GM11168 (cell line): ENCODE results near the gene SLC37A2.
"Not testable (repeated sequence)": the region's sequence is repeated elsewhere in the genome, so short reads cannot be mapped to it uniquely, and the experiment has no call there.

ENCODE experiments used
- in situ Hi-C: fragments of 300-500 bp; cut with MboI; formaldehyde crosslinking; loops from one replicate; pipeline ENCODE4 v1.12.0; 2022; ENCODE audit warnings: low sequenced_read_pairs; ENCODE audit not compliant: unreplicated experiment

SLC37A2 gene

DNA sequence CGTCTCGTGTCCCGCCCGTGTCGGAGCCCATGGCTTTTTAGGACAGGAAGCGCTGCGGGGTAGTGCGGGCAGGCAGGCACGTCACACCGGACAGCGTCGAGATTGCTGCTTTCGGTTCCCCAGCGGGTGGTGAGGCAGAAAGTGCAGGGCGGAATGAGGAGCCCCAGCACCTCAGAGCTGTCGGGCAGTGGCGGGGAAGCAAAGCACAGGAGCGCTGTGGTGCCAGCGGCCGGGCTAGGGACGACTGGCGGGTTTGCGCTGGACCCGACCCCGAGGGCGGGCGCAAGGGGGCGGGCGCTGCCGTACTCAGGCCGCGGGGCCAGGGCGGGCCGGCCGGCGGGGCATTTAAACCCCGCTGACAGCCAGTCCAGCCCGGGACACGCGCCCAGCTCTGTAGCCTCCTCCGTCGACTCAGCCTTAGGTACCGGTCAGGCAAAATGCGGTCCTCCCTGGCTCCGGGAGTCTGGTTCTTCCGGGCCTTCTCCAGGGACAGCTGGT is at the start of gene SLC37A2:
TSS of gene SLC37A2 (plus strand) at position 375 of the 498 bp plus-strand sequence. CDS start at position 438, 63 bp downstream.
- in situ Hi-C loops: no loop called here

DNA sequence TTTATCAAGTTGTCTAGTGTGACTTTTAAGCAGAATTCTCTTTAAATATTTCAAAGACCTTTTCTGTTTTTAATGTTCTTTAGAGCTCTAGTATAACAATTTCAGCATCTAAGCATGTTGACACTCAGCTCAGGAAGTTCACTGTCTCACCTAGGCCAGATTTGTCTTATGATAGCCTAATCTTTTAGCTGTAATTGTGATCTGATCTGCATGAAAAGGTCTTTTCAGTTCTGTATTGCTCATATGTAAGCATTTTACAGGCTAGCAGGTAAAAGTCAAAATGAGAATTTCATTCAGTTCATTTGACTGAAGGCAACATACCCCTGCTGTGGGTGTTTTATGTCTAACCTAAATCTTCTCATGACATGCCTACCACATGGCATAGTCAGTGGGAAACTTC is 46.7 kb upstream of the SLC37A2 start:
- in situ Hi-C loops: no loop called here

DNA sequence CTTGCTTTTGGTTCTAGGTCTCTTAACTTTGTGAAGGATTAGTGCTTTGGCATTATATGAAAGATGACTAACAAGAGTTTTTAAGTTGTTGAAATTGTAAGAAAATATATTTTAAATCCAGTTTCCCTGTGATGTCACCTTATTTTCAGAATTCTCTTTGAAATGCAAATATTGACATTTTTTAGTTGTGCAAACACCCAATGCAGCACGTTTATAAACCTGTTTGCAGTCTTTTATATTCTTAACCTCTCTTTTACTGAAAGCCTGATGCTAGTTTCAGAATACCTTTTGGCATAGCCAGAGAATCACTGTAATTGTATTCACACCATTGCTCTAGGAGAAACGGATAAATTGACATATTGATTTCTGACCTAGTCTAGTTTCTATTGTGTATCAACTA is 42.8 kb upstream of the SLC37A2 start:
- in situ Hi-C loops: no loop called here

DNA sequence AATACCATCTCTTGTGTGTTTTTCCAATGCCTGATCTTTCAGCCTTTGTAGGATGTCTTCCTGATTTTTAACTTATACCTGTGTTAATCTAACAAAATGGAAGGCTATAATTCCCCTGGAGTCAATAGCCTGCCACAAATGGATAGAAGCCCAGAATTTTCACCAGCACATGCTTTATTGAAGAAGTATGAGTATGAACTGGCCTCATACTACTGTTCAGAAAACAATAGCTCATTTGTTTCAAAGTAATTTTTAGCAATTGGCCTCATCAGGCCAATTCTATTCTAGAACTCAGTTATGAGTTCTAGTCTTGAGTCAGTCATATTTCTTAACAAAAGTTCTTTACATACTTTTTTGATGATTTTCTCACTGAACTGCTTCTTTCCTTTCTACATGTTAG is 40.6 kb upstream of the SLC37A2 start:
- in situ Hi-C loops: no loop called here

DNA sequence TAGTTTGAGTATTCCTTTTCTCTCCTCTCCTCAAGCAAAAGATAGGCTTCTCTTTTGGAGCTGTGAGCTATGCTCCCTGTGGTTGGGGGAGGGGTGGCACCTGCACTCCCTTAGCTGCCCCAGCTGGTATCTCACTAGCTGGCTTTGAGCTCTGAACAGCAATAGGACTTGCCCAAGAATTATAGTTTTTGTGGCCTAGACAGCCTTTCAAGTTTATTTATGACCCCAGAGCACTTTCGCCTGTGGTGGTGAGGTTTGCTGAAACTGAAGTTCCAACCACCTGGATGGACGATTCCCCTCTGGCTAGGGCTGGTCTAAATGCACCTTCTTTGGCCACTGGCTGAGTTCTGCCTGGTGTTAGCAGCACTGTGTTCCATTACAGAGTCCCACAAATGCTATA is 37.1 kb upstream of the SLC37A2 start:
- in situ Hi-C loops: no loop called here

DNA sequence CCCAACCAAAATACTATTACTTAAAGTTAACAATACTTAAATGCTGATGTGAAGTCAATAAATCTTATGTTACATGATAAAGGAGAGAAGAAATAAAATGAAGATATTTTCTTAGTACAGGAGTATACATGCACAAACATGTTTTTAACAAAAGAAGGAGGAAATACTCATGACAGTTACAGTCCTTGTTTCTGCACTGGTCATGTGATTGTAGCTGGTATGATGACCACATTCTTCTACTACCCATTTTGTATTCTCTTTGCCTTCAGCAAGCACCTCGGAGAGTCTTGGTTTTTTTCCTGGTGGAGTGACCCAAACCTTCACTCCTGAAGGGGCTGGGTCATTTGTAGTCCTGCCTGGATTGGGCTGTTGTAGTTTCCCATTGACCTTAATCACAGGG is 33.7 kb upstream of the SLC37A2 start:
- in situ Hi-C loops: not testable (repeated sequence)

DNA sequence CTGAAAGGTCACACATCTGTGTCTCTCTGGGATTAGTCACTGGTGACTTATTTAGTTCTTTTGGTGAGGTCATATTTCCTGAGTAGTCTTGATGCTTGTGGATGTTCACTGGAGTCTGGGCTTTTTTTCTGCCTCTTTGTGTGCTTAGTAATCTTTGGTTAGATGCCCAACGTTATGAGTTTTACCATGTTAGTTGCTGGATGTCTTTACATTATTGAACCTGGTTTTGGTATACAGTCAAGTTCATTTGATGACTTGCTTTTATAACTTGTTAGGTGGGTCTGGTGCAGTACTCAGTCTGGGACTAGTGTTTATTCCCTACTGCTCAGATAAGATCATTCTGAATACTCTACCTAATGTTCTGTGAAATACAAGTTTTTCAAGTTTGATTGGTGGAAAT is 26.2 kb upstream of the SLC37A2 start:
- in situ Hi-C loops: no loop called here

DNA sequence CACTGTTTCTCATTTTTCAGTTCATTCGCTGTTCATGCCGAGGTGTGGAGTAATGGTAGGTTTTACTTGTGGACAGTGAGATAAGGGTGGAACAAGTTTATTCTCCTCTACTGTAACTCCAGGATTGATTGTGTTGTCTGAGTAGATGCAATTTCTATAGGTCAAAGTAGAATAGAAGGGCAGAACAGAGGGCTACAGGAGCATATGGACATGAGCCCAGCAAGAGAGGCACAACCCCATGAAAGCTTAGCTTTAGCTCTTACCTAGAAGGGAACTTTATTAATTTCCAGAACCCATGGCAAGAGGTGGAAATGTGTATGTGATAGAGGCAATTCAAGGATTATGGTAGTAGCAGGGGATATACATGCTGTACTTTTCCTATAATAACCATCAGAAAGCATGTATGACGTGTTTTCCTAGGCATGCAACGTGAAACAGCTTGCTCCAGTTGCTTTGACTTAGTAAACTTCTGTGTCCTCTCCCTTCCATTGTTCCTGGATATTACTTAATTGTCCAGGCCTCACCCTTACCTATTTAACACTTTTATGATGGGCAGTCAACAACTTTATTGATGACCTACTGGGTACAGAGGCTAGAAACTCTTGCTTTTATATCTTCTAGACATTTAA is 13.8 kb upstream of the SLC37A2 start:
- in situ Hi-C loops: no loop called here

DNA sequence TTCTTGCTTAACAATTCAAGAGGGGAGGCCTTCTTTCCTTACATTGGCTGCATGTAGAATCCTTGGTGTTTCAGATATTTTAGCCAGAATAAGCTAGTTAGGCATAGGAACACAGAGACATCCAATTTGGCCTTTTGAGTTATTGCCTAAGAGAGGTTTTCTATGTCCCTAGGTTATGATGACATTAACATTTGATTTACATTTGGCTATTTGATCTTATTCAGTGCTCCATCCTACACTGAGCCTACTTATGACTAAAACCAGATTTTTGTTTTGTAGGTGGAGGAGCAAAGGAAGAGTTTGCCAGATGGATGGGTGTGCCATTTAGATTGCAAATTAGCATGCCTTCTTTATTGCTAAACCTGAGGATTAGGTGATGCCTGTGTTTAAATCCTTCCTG is 11.1 kb upstream of the SLC37A2 start:
- in situ Hi-C loops: no loop called here

DNA sequence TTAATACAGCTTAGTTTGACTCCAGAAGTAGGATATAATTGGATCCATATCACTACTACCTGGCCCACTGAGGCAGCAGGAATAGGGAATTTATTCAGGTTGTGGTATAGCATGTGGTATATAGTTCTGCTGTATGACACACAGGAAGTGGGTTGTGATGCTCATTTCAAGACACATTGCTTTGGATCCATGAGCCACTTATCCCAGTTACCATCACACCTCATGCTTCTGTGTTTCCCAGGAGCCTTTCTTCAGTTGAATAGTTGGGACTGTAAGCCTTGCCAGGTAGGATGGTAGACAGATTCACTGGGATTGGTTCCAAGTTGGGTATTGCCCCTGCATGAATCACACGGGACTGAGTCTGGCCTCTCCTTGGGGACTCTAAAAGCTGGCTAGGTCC is 9.9 kb upstream of the SLC37A2 start:
- in situ Hi-C loops: no loop called here

DNA sequence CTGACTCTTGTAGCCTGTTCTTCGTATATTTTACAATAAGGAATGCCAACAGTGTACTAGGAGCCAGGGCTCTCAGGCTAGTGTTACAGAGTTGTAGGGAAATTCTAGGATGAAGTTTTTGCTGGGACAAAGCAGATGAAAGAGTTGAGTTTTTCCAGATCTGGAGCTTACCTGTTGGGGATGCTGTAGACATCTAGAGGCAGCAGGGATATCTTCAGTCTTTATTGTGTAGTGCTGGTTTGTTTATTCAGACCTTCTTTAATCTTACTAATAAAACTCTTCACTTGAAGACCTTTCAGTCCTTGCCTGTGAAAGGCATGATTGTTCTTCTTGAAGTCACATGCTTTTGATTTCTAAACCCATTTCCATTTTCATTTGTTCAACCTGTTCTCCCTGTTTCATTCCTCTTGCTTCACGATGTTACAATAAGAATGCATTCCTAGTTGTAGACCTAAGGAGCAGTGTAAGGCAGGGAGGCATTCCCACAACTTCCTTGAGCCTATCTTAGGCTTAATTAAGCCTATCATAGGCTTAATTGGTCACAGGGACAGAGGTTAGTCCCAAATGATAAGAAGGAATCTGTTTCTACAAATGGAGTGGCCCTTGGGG is 7.9 kb upstream of the SLC37A2 start:
- in situ Hi-C loops: no loop called here

DNA sequence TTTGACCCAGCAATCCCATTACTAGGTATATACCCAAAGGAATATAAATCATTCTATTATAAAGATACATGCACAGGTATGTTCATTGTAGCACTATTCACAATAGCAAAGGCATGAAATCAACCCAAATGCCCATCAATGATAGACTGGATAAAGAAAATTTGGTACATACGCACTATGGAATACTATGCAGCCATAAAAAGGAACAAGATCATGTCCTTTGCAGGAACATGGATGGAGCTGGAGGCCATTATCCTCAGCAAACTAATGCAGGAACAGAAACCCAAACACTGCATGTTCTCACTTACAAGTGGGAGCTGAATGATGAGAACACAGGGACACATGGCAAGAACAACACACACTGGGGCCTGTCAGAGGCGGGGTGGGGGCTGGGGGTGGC is 7.0 kb upstream of the SLC37A2 start:
- in situ Hi-C loops: not testable (repeated sequence)

DNA sequence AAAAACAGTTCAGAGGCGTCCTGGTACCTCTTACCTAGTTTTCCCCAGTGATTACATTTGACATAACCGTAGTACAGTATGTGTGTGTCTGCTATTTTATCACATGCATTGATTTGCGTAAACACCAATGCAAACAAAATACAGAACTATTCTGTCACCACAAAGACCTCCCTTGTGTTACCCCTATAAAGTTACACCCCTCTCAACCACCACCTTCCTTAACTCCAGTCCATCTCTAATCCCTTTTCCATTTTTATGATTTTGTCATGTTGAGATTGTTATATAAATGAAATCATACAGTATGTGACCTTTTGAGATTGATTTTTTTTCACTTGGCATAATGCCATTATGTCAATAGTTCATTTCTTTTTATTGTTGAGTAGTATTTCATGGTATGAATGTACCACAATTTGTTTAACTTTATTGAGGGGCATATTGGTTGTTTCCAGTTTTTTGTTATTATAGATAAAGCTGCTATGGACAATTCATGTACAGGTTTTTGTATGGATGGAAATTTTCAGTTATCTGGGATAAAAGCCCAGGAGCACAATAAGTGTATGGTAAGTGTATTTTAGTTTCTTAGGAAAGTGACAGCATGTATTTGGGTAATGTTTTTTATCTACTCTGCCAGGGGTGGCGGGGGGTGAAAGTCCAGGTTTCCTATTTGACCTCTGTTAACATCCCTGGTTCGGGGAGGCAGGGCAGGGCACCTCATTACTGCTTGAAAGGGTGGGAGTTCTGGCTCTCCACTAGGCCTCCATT is 6.0 kb upstream of the SLC37A2 start:
- in situ Hi-C loops: no loop called here

DNA sequence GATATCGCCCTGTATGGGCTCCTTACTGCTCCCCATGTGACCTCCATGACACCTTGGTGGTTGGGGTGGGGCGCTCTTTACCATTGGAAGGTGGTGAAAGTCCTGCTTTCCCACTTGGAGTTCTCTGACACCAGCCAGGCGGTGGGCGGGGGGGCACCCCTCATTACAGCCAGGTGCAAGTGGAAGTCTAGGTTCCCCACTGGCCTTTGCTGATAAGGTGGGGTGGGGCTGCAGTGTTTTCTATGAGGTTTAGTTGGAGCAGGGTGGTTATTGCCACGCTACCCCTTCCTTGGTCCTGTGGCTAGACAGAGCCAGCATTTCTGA is 5.5 kb upstream of the SLC37A2 start:
- in situ Hi-C loops: no loop called here

DNA sequence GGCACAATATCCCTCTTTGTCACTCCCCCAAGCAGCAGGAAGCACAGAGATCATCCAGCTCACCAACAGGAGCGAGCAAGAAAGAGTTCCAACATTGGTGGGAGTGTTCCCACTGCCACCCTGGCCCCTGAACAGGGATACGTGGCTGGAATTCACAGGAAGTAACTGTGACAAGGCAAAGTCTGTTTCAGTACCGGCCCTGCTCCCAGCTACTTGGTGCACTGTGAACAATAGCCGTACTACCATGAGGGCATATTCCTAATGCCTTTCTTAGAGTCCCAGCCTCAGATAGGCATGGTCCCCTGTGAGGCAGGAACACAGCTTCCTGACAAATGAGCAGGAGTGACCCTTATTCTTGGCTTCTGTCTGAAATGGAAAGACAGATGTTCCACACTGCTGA is 1.8 kb upstream of the SLC37A2 start:
- in situ Hi-C loops: no loop called here

DNA sequence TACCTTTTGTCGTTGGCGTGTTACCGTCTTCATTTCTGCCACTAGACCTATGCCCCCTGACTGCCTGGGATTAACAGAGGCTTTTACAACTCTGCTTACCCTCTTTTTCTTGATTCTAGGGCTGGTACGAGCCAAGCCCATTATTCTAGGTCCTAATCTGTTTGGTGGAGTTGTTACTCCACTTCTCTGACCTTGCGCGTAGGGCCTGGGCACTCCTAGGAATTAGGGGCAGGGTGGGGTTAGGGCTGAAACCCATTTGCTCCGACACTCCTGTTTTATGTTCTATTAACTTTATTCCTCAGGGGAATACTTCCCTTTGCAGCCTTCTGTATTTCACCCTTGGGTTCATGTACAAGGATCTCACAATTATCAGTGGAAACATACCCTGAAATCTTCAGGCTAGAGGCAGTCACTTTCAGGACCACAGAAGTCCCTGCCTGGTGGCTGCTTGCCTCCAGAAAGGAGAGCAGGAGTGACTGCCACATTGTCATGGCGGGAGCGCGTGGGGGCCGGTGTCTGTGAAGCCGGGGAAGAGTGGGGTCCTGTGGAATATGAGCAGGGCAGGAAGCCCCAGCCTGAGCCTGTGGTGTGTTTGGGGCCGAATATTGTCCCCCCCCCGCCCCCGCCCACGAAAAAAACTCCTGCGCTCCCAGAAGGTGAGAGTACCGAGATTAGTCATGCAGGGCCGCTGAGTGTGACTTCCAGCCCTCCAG is 731 bp upstream of the SLC37A2 start:
- in situ Hi-C loops: no loop called here

DNA sequence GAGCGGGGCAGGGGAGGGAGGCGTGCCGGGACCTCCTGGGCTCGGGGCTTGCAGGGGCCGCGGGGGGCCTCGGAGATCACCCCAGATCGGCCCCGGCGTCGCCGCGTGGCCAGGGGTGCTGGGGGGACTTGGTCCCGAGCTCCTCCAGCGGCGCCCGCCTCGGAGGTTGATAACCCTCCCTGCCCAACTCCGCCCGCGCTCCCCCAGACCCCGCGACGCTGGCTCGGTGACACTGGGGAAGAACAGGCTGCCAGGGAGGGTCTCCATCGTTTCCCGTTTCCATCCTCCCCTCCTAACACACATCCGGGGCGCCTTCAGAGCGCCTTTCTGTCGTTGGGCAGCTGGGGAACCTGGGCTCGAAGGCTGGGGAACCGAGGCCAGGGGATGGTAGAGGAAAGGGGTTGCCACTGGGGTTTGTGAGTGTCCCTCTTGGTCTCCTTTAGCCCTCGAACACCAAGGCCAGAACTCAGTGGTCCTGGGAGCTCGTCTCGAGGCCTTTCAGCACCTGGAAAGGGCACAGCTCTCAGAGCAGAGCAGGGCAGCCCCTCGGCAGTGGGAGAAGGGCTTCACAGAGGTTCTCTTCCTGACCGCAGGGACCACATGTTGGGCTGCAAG is 431 bp downstream of the SLC37A2 start:
- in situ Hi-C loops: no loop called here

DNA sequence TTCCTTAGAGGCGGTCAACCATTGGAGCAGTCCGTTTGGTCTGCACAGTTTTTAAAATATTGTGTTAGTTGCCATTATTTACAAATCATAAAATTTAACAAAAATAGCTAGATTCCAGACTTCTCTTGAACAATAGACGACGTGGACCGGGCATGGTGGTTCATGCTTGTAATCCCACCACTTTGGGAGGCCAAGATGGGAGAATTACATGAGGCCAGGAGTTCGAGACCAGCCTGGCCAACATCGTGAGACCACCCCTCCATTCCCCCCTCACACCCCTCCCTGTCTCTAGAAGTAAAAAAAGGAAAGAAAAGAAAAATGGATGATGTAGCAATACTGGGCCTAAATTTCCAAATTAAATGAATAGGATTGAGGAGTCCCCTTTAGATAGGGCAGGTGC is 965 bp downstream of the SLC37A2 start:
- in situ Hi-C loops: no loop called here

DNA sequence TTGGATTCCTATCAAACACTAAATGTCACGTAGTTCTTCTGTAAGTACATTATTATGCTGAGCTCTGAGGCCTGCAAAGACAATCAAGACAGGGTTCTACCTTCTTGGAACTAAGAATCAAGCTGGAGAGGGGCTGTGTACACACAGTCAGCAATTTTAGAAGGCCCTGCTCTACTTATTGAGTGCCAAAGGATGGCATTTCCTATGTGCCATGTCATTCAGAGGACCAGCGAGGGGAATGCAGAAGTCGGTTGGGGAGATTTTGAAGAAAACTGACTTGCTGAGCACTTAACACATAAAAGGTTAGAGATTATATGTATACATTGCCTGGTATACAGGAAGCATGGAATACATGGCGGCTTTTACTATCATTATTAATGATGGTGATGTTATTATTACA is 5.3 kb downstream of the SLC37A2 start:
- in situ Hi-C loops: no loop called here

DNA sequence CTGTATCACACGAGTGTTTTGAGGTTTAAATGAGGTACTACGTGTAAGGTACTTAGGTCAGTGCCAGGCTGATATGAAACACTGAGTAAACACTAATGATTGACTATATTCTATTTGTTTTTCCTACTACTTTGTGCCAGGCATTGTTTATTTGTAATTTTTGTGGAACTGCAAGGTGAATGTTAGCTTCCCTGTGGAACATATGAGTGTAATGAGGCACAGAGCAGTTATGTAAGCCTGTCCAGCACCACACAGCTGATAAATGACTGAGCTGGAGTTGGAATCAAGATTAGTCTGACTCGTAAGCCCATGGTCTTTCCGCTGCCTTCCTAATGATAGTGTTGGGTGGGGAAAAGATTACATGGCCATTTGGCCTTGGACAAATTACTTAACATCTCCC is 5.9 kb downstream of the SLC37A2 start:
- in situ Hi-C loops: no loop called here

DNA sequence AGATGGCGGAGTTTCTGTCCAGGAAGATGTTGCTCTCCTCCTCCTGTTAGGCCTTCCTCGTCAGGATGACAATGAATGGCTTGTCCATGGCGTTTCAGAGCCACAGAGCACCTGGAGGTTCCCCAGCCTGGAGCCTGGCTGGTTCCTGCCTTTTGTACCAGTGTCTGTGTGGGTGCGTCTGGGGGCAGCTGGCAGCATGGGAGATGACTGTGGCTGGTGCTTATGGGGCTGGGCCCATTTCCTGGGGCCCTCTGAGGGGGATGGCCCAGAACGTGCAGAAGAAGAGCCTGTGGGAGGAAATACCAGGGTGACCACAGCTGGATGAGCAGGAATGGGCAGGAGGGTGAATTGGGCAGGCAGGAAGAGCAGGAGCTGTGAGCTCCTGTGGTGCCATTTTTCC is 6.7 kb downstream of the SLC37A2 start:
- in situ Hi-C loops: no loop called here
